B cell (primary cell): Measurements from ENCODE around the gene AUTS2. TPM values are rescaled to one million over a fixed set of nuclear protein-coding genes. Genes with fewer than 3 reads are reported as not detected.

Source experiments
- ATAC-seq: fragments of 200-7000 bp; cut with Tn5 transposase; one replicate; pipeline ENCODE4 v1.10.0; 2021; ENCODE audit warnings: low read depth, mild to moderate bottlenecking, moderate number of reproducible peaks, moderate library complexity
- CTCF ChIA-PET: fragments of 350-600 bp; sonication (Branson Sonifier 250); formaldehyde crosslinking; loops from one replicate; lab custom pipeline; 2021; ENCODE audit warnings: antibody characterized with exemption, inconsistent platforms; lab: Charles Lee
- POLR2A ChIA-PET: fragments of 350-600 bp; sonication (Branson Sonifier 250); formaldehyde crosslinking; loops from one replicate; lab custom pipeline; 2021; ENCODE audit warnings: antibody characterized with exemption; lab: Charles Lee
- DNase-seq: peaks from one replicate; pipeline ENCODE4 v3.0.0; 2013
- H2AFZ ChIP-seq: 2 replicates; pipeline ENCODE4 v1.6.1; 2012; ENCODE audit warnings: mild to moderate bottlenecking, low read depth, low read length; ENCODE audit not compliant: insufficient read depth, poor library complexity, severe bottlenecking
- H3K27ac ChIP-seq, 2 donors: 1 replicate in 1 of 2; 2 replicates in 1 of 2; pipeline ENCODE4 v1.5.1; 2012 to 2013; ENCODE audit warnings: low read length in 2 of 2, mild to moderate bottlenecking in 2 of 2, moderate library complexity in 1 of 2
- H3K27me3 ChIP-seq, 4 experiments: fragments of 200-600 bp in 1 of 4; sonication (generic) in 1 of 4; replicated peaks in 1 of 4; 1 replicate in 2 of 4; 2 replicates in 2 of 4; pipeline versions ENCODE4 v1.6.1 to v1.7.0; 2013 to 2016; ENCODE audit warnings: low read length in 3 of 4, mild to moderate bottlenecking in 2 of 4, mixed read lengths in 1 of 4, moderate library complexity in 1 of 4; ENCODE audit not compliant: insufficient read depth in 4 of 4, control insufficient read depth in 3 of 4; ENCODE audit errors: control extremely low read depth in 1 of 4
- H3K36me3 ChIP-seq, 2 experiments: replicated peaks in 1 of 2; 1 replicate in 1 of 2; 2 replicates in 1 of 2; pipeline versions ENCODE4 v1.6.1 to v1.7.1; 2013; ENCODE audit warnings: low read length in 1 of 2; ENCODE audit not compliant: insufficient read depth in 2 of 2, control insufficient read depth in 1 of 2; ENCODE audit errors: control extremely low read depth in 1 of 2, extremely low read depth in 1 of 2
- H3K4me1 ChIP-seq, 2 donors: fragments of 200-600 bp in 1 of 2; sonication (generic) in 1 of 2; 1 replicate in 1 of 2; 2 replicates in 1 of 2; pipeline versions ENCODE4 v1.5.1 to v1.6.1; 2013 to 2017; ENCODE audit warnings: low read length in 2 of 2; ENCODE audit not compliant: control insufficient read depth in 2 of 2, insufficient read depth in 2 of 2
- H3K4me2 ChIP-seq: replicated peaks from 2 replicates; pipeline ENCODE3; 2012; ENCODE audit warnings: mild to moderate bottlenecking, low read depth, low read length; ENCODE audit not compliant: poor library complexity, severe bottlenecking
- H3K4me3 ChIP-seq, 5 experiments: fragments of 200-600 bp in 1 of 5; sonication (generic) in 1 of 5; 1 replicate in 3 of 5; 2 replicates in 2 of 5; pipeline versions ENCODE4 v1.5.1 to v1.7.0; 2011 to 2016; ENCODE audit warnings: low read length in 4 of 5, mild to moderate bottlenecking in 4 of 5, low read depth in 2 of 5, control low read depth in 1 of 5, moderate library complexity in 1 of 5; ENCODE audit not compliant: insufficient read depth in 1 of 5; ENCODE audit errors: control extremely low read depth in 1 of 5, extremely low read depth in 1 of 5
- H3K79me2 ChIP-seq: fragments of 200-600 bp; sonication (generic); one replicate; pipeline ENCODE4 v1.6.0; 2016; ENCODE audit warnings: low read length; ENCODE audit not compliant: control insufficient read depth, insufficient read depth
- H3K9ac ChIP-seq: fragments of 200-600 bp; sonication (generic); 2 replicates; pipeline ENCODE4 v1.6.1; 2017; ENCODE audit warnings: mild to moderate bottlenecking, low read length, moderate library complexity
- H3K9me3 ChIP-seq, 3 donors: one replicate each; pipeline versions ENCODE4 v1.6.1 to v1.7.1; 2013; ENCODE audit warnings: low read length in 2 of 3; ENCODE audit not compliant: control insufficient read depth in 2 of 3, insufficient read depth in 1 of 3; ENCODE audit errors: control extremely low read depth in 1 of 3
- H4K20me1 ChIP-seq: 2 replicates; pipeline ENCODE4 v1.6.0; 2012; ENCODE audit warnings: mild to moderate bottlenecking, low read length; ENCODE audit not compliant: insufficient read depth, control insufficient read depth, poor library complexity, severe bottlenecking
- H3K27ac Mint-ChIP-seq: one replicate; pipeline ENCODE4 v1.8.0; 2021; ENCODE audit warnings: mixed read lengths
- H3K27me3 Mint-ChIP-seq: one replicate; pipeline ENCODE4 v1.8.0; 2021; ENCODE audit warnings: mixed read lengths
- H3K4me1 Mint-ChIP-seq: one replicate; pipeline ENCODE4 v1.8.0; 2021; ENCODE audit warnings: mixed read lengths
- H3K4me3 Mint-ChIP-seq: one replicate; pipeline ENCODE4 v1.8.0; 2021; ENCODE audit warnings: mixed read lengths
- H3K9me3 Mint-ChIP-seq: one replicate; pipeline ENCODE4 v1.8.0; 2022; ENCODE audit warnings: mixed read lengths; ENCODE audit not compliant: insufficient read depth
- EZH2 ChIP-seq: IDR thresholded peaks from 2 replicates; pipeline ENCODE4 v1.6.1; 2012; ENCODE audit warnings: borderline replicate concordance, low read depth, mild to moderate bottlenecking, moderate library complexity, low read length; ENCODE audit not compliant: insufficient read depth, poor library complexity, severe bottlenecking
- WGBS: methylation state at CpG from one replicate; pipeline ENCODE4 v1.1.5; 2013; ENCODE audit warnings: missing lambda C conversion rate; ENCODE audit not compliant: insufficient coverage; 5-methylcytosine and 5-hydroxymethylcytosine counted together
- intact Hi-C: fragments of 100-400 bp; cut with micrococcal nuclease; formaldehyde crosslinking; loops from one replicate; pipeline ENCODE4 v1.10.0; 2022
- polyA plus RNA-seq: library from polyadenylated mRNA; depleted of rRNA; stranded (reverse); fragments of >200 nt; gene quantifications from 2 replicates; pipeline ENCODE4 v1.2.3, GENCODE V29; 2012
- total RNA-seq, 2 donors: library from RNA; stranded (reverse); fragments of 120-200 nt in 1 of 2; gene quantifications; 1 replicate in 1 of 2; 2 replicates in 1 of 2; pipeline versions ENCODE4 v1.2.3 to v1.2.4, GENCODE V29; 2013 to 2022
- TF ChIP-seq, protein P1 (sequence below): fragments of 200-600 bp; IDR thresholded peaks from one replicate; pipeline ENCODE4 v1.8.0; 2022; ENCODE audit warnings: antibody characterized with exemption, mild to moderate bottlenecking

AUTS2 gene
- total and polyA plus RNA-seq, 2 donors (not counting 1 experiment from before 2014, with no cell fraction given): 22.3 to 35.0 TPM

GRCh38 chr7:70793060-70793459 lies 1194.8 kb downstream of the AUTS2 start:
- Histone ChIP-seq H4K20me1 (no peaks in the 10 kb centered on the region), H3K4me2 (no peak overlapping the region), H3K36me3 (peaks cover 0 to 2% of the 10 kb centered on the region in 2 experiments), H3K4me3 (no peak overlapping the region), H2AFZ (no peak overlapping the region), H3K27ac (no peak overlapping the region), H3K9ac (no peak overlapping the region), H3K27me3 (no peaks in the 10 kb centered on the region), H3K9me3 (peaks cover 0 to 3% (median 0%) of the 10 kb centered on the region in 3 donors), H3K79me2 (no peaks in the 10 kb centered on the region), H3K4me1 (peaks cover 0 to 4% of the 10 kb centered on the region in 2 donors)
- Mint-ChIP-seq H3K4me3 (no peak overlapping the region), H3K4me1 (peaks cover 7% of the 10 kb centered on the region), H3K27me3 (no peaks in the 10 kb centered on the region), H3K27ac (no peak overlapping the region), H3K9me3 (no peaks in the 10 kb centered on the region)
- WGBS: 95% methylated on average over 6 of the region's 8 CpGs
- intact Hi-C loops: no loop called here
- CTCF ChIA-PET: no interaction called here
- TF ChIP-seq, protein P1, sequence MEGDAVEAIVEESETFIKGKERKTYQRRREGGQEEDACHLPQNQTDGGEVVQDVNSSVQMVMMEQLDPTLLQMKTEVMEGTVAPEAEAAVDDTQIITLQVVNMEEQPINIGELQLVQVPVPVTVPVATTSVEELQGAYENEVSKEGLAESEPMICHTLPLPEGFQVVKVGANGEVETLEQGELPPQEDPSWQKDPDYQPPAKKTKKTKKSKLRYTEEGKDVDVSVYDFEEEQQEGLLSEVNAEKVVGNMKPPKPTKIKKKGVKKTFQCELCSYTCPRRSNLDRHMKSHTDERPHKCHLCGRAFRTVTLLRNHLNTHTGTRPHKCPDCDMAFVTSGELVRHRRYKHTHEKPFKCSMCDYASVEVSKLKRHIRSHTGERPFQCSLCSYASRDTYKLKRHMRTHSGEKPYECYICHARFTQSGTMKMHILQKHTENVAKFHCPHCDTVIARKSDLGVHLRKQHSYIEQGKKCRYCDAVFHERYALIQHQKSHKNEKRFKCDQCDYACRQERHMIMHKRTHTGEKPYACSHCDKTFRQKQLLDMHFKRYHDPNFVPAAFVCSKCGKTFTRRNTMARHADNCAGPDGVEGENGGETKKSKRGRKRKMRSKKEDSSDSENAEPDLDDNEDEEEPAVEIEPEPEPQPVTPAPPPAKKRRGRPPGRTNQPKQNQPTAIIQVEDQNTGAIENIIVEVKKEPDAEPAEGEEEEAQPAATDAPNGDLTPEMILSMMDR: no peak
- TF ChIP-seq EZH2: no peak
- ATAC-seq: no peak
- DNase-seq: no peak
- POLR2A ChIA-PET: no interaction called here

- Histone ChIP-seq H3K9me3 (peaks cover 0 to 7% (median 0%) of the 10 kb centered on the region in 3 donors), H3K9ac (no peak overlapping the region), H3K4me3 (no peak overlapping the region), H4K20me1 (no peaks in the 10 kb centered on the region), H3K4me1 (peaks cover 0 to 4% of the 10 kb centered on the region in 2 donors), H3K4me2 (no peak overlapping the region), H3K27ac (no peak overlapping the region), H3K36me3 (peaks cover 0 to 2% of the 10 kb centered on the region in 2 experiments), H3K79me2 (no peaks in the 10 kb centered on the region), H2AFZ (no peak overlapping the region), H3K27me3 (no peaks in the 10 kb centered on the region)
- Mint-ChIP-seq H3K9me3 (no peaks in the 10 kb centered on the region), H3K4me1 (peaks cover 9% of the 10 kb centered on the region), H3K27ac (no peak overlapping the region), H3K27me3 (no peaks in the 10 kb centered on the region), H3K4me3 (no peak overlapping the region)
- DNase-seq (no peak), ATAC-seq (no peak)
- ChIA-PET POLR2A (no interaction called here), CTCF (no interaction called here)
- 91% methylated on average over 8 of the region's 9 CpGs for WGBS
- TF ChIP-seq, protein P1: no peak
- no peak for TF ChIP-seq EZH2
- intact Hi-C loops: no loop called here
Observed at GRCh38 chr7:70793821-70794220, 1195.5 kb downstream of the AUTS2 start.
